Measurements from ENCODE around the gene SIGLEC6. TPM values are rescaled to one million over a fixed set of nuclear protein-coding genes. Genes with fewer than 3 reads are reported as not detected.

SIGLEC6 gene
- total RNA-seq, 1 donor from 2014 or later: not detected

GRCh38 chr19:51529301-51529700 lies 2.2 kb downstream of the SIGLEC6 start:
- H3K27ac Mint-ChIP-seq (ENCODE audit: unreplicated experiment): no peak overlapping the region
- H3K4me3 Mint-ChIP-seq (ENCODE audit: unreplicated experiment): no peak overlapping the region
- TF ChIP-seq CTCF (IDR thresholded peaks at IDR 0.05): no peak
- H3K9me3 Mint-ChIP-seq (ENCODE audit: low read depth): peaks cover 3% of the 10 kb centered on the region
- DNase-seq (ENCODE audit: low spot score): peak; percentile 57
- H3K27me3 Mint-ChIP-seq (ENCODE audit: low read depth): no peaks in the 10 kb centered on the region
- no peaks in the 10 kb centered on the region for H3K36me3 Mint-ChIP-seq (ENCODE audit: low read depth)
- H3K4me1 Mint-ChIP-seq (ENCODE audit: low read depth): no peaks in the 10 kb centered on the region

- TF ChIP-seq CTCF (IDR thresholded peaks at IDR 0.05): no peak
- Mint-ChIP-seq H3K4me1 (ENCODE audit: low read depth) (no peaks in the 10 kb centered on the region), H3K4me3 (ENCODE audit: unreplicated experiment) (no peak overlapping the region), H3K27ac (ENCODE audit: unreplicated experiment) (no peak overlapping the region), H3K36me3 (ENCODE audit: low read depth) (no peaks in the 10 kb centered on the region), H3K27me3 (ENCODE audit: low read depth) (no peaks in the 10 kb centered on the region), H3K9me3 (ENCODE audit: low read depth) (peaks cover 11% of the 10 kb centered on the region)
- peak; percentile 63 for DNase-seq (ENCODE audit: low spot score)
These were observed 5.8 kb downstream of the SIGLEC6 start for GRCh38 chr19:51525651-51526050.

- no peaks in the 10 kb centered on the region for H3K27me3 Mint-ChIP-seq (ENCODE audit: low read depth)
- peaks cover 11% of the 10 kb centered on the region for H3K9me3 Mint-ChIP-seq (ENCODE audit: low read depth)
- no peaks in the 10 kb centered on the region for H3K4me1 Mint-ChIP-seq (ENCODE audit: low read depth)
These were observed 6.7 kb downstream of the SIGLEC6 start for GRCh38 chr19:51524666-51525264.

GRCh38 chr19:51521781-51522180 lies 9.7 kb downstream of the SIGLEC6 start:
- Mint-ChIP-seq H3K9me3 (ENCODE audit: low read depth) (peaks cover 14% of the 10 kb centered on the region), H3K27me3 (ENCODE audit: low read depth) (peaks cover 2% of the 10 kb centered on the region), H3K27ac (ENCODE audit: unreplicated experiment) (no peak overlapping the region), H3K4me3 (ENCODE audit: unreplicated experiment) (no peak overlapping the region), H3K4me1 (ENCODE audit: low read depth) (no peaks in the 10 kb centered on the region), H3K36me3 (ENCODE audit: low read depth) (no peaks in the 10 kb centered on the region)
- no peak for DNase-seq (ENCODE audit: low spot score)
- TF ChIP-seq CTCF (IDR thresholded peaks at IDR 0.05): no peak

More at GRCh38 chr19:51524666-51525264, 6.7 kb downstream of the SIGLEC6 start:
- H3K4me3 Mint-ChIP-seq (ENCODE audit: unreplicated experiment): no peak overlapping the region
- TF ChIP-seq CTCF (IDR thresholded peaks at IDR 0.05): no peak
- DNase-seq (ENCODE audit: low spot score): peak; percentile 46
- H3K36me3 Mint-ChIP-seq (ENCODE audit: low read depth): no peaks in the 10 kb centered on the region
- H3K27ac Mint-ChIP-seq (ENCODE audit: unreplicated experiment): no peak overlapping the region

GRCh38 chr19:51521357-51521756 lies 10.1 kb downstream of the SIGLEC6 start:
- Mint-ChIP-seq H3K36me3 (ENCODE audit: low read depth) (no peaks in the 10 kb centered on the region), H3K27ac (ENCODE audit: unreplicated experiment) (no peak overlapping the region), H3K9me3 (ENCODE audit: low read depth) (peaks cover 14% of the 10 kb centered on the region), H3K4me1 (ENCODE audit: low read depth) (no peaks in the 10 kb centered on the region), H3K4me3 (ENCODE audit: unreplicated experiment) (no peak overlapping the region), H3K27me3 (ENCODE audit: low read depth) (peaks cover 2% of the 10 kb centered on the region)
- no peak for DNase-seq (ENCODE audit: low spot score)
- no peak for TF ChIP-seq CTCF (IDR thresholded peaks at IDR 0.05)

Data from chondrocyte (in vitro differentiated cells).